Gastrocnemius medialis (tissue), 4 donors: ENCODE data around the gene ZDHHC3.

Source experiments
- POLR2A ChIP-seq, 2 donors: fragments of 450-650 bp; IDR thresholded peaks; one replicate each; pipeline ENCODE4 v1.6.1; 2017; ENCODE audit warnings: antibody characterized with exemption in 2 of 2, mild to moderate bottlenecking in 2 of 2, moderate library complexity in 2 of 2
- TF ChIP-seq, protein P1 (sequence below), 5 experiments: fragments of 450-650 bp in 3 of 5; fragments of 200-600 bp in 2 of 5; sonication (generic) in 2 of 5; IDR thresholded peaks in 4 of 5; conservative IDR thresholded peaks in 1 of 5; 1 replicate in 4 of 5; 2 replicates in 1 of 5; pipeline ENCODE4 v1.5.1; 2016 to 2019; ENCODE audit warnings: antibody characterized with exemption in 5 of 5, mild to moderate bottlenecking in 3 of 5, moderate library complexity in 3 of 5

DNA sequence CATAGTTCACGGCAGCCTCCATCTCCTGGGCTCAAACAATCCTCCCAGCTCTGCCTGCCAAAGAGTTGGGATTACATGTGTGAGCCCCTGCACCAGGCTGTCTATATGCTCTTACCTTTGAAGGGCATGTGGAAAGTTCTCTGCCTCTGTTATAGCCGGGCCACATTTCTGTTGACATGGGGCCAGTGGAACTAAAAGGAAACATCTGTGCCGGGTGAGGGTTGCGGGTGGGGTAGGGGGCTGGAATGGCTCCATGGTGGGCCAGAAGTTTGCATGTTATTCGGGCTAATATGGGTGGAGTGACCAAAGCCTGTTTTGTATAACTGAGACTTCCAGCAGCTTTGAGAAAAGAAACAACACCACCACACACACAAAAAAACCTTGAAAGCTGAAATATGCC lies 41.8 kb upstream of the ZDHHC3 start:
- TF ChIP-seq, protein P1, sequence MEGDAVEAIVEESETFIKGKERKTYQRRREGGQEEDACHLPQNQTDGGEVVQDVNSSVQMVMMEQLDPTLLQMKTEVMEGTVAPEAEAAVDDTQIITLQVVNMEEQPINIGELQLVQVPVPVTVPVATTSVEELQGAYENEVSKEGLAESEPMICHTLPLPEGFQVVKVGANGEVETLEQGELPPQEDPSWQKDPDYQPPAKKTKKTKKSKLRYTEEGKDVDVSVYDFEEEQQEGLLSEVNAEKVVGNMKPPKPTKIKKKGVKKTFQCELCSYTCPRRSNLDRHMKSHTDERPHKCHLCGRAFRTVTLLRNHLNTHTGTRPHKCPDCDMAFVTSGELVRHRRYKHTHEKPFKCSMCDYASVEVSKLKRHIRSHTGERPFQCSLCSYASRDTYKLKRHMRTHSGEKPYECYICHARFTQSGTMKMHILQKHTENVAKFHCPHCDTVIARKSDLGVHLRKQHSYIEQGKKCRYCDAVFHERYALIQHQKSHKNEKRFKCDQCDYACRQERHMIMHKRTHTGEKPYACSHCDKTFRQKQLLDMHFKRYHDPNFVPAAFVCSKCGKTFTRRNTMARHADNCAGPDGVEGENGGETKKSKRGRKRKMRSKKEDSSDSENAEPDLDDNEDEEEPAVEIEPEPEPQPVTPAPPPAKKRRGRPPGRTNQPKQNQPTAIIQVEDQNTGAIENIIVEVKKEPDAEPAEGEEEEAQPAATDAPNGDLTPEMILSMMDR (IDR thresholded peaks at IDR 0.05 in 4 of 5, conservative IDR thresholded peaks at IDR 0.05 in 1 of 5), result no peak
- TF ChIP-seq POLR2A (IDR thresholded peaks at IDR 0.05), result no peak
